GM19239 (cell line): ENCODE results near the gene PPP1CA.

Experiments used
- DNase-seq: peaks from one replicate; pipeline ENCODE4 v3.0.0; 2011; ENCODE audit warnings: low spot score; ENCODE audit not compliant: insufficient read length
- FAIRE-seq: peaks from 2 replicates; lab custom pipeline; 2011; peaks lifted over from hg19 to GRCh38; lab: Jason Lieb, UNC

The PPP1CA gene

DNA sequence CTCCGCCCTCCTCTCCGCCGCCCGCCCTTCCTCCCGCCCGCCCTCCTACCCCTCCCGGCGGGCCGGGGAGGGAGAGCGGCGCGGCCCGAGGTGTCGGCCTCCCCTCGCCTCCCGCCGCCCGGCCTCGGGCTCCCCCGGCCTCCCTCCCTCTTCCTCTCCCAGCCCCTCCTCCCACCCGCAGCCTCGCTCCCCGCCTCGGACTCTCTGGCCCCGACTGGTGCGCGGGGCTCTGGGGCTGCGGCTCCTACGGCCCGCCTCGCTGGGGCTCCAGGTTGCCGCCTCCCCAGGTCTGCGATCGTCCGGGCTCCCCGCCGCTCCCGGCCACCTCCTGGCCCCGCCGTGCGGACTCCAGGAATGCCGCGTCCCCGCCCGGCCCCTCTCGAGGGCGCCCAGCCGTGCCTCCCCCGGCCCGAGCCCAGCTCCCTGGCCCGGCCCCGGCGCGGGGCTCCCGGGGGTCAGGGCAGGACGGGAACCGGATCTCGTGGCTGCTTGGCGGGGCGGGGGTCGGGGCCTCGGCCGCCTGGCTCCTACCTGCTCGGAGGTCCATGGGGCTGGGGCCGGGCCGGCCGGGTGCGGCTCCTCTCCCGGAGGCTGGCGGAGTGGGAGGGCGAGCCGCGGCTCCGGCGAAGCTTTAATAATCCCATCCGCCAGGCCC, 28.5 kb downstream of the PPP1CA start, which contains the start of gene CLCF1:
Gene CLCF1, minus strand, starts transcription at position 606 of the 655 bp plus-strand sequence. Its CDS starts 59 bp downstream, at position 547.
- peak; percentile 47 for FAIRE-seq
- DNase-seq = peak; percentile 53

DNA sequence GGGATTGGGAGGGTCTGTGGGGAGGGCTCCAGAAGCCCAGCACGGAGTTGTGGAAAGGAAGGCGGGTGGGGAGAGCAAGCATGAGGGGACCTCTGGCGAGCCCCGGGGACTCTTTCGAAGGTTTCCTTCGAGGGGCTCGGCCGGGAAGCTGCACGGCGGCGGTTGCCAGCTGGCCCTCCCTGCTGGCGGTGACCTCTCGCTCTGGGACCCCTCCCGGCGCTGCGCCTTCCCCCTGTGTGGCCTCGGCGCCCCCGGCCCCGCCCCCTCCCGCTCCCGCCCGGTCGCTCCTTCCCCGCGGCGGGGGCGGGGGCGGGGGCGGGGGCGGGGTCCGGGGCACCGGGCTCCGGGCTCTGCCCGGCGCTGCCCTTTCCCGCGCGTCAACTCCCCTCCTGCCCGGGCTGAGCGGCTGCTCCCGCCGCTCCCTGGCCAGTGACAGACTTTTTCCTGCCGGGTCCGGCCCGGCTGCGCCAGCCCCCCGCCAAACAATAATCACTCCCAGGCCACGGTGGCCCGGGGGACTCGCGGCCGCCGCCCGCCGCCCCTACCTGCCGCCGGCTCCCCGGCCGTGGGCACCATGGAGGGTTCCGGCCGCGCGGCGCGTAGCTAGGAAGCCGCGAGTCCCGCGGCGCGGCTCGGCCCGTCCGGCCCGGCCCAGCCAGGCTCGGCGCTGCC, 29.2 kb downstream of the PPP1CA start:
- no peak for DNase-seq
- no peak for FAIRE-seq

DNA sequence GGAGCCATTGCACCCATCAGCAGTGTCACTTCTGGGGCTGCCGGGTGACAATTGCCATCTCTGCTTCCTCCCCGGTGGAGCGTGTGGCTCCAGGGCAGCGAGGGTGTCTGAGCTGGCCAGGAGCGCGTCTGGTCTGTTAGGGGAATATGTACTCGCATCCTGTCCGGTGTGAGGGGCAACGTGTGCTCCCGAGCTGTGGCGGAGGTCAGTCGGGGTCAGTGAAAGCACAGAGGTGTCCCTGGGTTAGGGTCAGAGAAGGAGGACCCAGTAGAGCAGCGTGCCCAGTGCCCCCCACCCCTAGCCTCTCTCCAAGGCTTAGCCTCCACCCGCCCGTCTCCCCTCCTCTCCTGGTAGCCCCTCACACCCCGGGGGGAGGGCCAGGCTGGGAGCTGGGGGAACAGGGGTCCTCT, 29.7 kb downstream of the PPP1CA start:
- DNase-seq (no peak), FAIRE-seq (peak; percentile 42)

DNA sequence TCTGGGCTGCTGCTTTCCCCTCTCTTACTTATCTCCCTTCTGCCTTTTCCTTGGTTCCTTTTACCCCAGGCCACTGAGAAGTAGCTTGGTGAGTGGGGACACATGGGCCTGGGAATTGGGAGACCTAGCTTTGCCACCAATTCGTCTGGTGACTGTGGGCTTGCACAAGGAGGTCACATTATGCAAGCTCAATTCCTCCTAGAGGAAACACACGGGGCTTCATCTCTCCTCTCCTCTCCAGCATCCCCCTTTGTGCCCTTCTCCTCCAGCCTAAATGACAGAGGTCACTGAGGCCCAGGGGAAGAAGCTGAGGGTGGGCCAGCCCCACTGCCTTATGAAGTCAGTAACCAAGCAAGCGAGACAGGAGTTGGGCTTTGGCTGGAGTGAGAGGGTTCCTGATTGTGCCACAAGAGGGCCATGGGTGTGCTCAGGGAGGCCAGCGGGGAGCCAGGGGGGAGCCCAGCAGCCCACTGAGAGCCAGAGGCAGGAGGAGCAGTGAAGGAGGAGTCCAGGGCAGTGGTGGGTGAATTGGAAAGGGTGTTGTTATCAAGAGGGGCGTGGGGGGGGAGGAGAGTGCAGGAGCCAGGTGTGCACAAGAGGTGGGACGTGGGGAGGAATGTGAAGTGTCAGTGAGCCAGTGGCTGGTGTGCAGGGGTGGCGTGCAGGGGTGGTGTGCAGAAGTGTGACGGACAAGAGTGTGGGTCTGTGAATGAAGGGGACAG, 30.3 kb downstream of the PPP1CA start:
- DNase-seq = peak; percentile 72
- peak; percentile 26 for FAIRE-seq

DNA sequence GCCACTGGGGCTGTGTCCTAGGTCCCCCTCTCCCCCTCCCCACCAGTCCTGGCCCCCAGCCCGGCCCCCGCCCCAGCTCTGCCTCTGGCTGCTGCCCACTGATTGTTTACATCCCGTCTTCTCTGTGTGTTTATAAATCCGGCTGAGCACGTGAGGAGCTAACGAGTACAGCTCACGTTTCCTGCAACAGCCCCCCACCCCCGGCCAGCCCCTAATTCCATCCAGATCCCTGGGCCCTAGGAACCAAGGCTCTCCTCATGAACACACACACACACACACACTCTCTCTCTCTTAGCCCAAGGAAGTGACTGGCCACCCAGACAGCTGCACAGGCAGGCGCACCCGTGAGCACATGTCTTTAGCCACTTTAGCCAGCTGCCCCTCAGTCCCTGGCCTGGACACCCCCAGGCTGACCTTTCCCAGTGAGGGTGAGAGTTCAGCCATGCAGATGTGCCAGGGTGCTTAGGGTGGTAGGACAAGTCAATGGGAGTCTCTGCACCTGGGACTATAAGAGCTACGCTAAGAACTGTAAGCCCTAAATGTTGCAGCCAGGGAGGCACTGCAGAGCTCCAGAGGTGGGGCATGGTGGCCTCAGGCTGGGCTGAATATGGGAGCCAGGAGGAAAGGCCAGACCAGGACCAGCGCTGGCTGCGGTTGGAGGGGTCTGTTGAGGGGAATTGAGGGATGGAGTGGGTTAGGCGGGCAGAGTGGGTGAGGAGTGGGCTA, 31.1 kb downstream of the PPP1CA start:
- DNase-seq (no peak), FAIRE-seq (no peak)

DNA sequence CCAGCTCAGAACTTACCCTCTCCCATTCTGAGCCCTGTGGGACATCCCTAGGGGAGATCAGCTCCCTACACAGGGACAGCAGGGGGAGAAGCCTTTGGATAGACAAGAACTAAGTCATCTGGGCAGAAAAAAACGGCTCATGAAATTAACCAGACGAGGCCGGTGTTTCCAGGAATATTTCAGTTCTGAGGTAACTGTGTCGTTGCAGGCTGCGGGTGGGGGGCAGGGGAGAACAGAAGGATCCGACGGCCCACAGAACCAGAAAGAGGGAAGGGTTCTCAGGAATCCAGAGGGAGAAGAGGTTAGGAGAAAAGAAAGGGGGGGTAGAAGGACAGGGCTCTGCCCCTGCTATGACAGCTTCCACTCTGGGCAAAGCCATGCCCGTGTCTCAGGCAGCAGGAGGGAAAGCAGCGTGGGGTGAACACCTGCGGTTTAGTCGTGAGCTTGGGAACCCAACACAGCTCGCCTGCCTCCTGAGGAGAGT, 31.8 kb downstream of the PPP1CA start:
- FAIRE-seq = no peak

DNA sequence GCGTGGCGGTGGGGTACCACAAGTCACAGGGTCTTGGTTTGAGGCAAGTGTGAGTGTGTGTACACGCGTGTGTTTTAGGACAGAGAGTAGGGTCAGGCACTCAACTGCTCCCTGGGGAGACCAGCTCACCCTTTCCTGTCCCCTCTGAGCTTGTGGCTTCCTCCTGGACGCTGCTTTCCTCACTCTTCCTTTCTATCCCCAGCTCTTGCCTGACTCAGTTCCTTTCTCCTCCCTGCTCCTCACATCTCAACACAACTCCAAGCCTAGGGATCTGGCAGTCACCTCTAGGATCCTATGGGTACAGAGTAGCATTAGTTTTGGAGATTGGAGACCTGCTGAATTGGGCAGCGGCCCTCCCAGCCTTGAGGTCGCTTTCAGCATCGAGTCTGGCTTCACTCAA, 32.4 kb downstream of the PPP1CA start:
- FAIRE-seq (no peak), DNase-seq (no peak)

More for the DNA sequence above, 31.8 kb downstream of the PPP1CA start:
- DNase-seq = no peak

DNA sequence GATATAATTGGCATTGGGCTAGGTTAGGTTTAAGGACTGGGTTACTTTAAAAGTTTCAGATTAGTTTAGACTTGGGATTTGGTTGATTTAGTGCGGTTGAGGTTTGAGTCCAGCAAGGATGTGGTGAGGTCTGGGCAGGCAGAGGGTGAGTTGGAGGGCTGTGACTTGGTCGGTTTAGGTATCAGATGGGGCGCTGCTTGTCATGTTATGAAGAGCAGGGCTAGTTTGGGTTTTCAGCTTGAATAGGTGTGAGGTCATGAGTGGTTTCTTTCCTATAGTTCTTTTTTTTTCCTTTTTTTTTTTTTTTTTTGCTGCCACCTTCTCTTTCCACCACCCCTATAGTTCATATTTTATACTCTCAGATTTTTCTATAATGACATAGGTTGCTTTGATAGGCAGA, 33.0 kb downstream of the PPP1CA start:
- DNase-seq (no peak), FAIRE-seq (peak; percentile 94)

DNA sequence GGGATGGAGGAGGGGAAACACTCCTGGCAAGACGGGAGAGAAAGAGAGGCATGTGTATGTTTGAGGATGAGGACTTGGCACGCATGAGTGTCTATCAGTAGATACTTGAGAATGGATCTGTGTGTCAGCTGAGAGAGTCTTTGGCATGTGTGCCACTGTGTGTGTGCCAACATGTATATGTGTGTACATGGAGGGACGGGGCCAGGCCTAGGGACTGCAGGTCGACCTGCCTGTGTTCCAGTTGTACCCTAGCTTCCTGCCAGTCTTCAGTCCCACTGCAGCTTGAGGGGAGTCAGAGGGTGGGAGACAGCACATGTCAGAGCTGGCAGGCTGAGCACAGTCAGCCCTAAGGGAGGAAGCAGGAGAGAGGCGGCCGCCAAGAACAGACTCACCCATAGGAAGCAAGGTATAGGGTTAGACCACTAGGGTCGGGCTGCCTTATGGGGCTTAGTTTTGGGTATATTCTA, 33.9 kb downstream of the PPP1CA start:
- DNase-seq (no peak), FAIRE-seq (no peak)

DNA sequence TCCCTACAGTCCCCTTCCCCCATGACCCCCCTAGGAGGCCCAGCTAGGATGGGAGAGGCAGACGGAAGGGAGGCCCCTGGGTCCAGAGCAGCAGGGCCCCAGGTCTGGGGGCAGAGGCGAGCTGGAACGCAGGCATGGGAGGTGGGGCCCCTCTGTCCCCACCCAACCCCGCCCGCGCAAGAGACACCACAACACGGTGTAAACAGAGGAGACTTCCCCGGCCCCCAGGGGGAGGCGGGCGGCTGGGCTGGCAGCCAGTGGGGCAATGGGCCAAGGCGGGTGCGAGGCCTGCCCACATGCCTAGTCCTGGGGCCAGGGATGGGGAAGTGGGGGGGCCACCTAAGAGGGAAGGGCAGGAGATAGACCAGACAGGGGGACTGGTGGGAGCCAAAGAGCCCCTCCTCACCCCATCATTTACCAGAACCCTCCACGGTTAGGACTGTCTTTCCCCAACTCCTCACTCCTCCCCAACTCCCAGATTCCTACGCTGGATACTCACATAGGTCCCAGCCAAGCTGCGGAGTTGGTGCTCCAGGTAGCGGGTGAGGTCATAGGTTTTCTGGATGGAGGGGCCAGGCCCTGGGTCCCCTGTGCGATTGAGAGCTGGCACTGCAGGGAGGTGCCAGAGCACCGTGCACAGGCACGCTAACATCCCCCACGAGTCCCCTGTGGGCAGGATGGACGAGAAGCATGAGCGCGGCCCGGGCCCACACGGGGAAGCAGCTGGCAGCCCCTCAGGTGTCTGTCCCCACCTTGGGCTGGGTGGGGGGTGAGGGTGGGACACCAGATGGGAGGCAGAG, 34.5 kb downstream of the PPP1CA start:
- no peak for FAIRE-seq
- DNase-seq = no peak

DNA sequence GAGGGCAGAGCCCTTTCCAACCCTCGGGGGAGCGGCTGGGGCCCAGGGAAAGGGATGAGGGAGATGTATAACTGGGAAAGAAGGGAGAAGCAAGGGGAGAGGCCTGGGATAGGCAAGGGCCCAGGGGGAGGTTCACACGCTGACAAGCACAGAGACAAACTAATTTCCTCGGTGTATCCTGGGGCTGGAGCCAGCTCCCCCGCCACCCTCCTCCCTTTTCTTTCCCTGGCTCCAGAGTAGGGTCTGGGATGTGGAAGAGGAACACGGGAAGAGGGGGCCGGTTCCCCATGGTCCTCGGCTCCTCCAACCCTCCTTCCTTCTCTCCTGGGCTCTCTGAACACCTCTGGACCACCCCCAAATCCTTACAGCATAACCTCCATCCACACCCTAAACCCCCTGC, 35.1 kb downstream of the PPP1CA start:
- FAIRE-seq (no peak), DNase-seq (no peak)

DNA sequence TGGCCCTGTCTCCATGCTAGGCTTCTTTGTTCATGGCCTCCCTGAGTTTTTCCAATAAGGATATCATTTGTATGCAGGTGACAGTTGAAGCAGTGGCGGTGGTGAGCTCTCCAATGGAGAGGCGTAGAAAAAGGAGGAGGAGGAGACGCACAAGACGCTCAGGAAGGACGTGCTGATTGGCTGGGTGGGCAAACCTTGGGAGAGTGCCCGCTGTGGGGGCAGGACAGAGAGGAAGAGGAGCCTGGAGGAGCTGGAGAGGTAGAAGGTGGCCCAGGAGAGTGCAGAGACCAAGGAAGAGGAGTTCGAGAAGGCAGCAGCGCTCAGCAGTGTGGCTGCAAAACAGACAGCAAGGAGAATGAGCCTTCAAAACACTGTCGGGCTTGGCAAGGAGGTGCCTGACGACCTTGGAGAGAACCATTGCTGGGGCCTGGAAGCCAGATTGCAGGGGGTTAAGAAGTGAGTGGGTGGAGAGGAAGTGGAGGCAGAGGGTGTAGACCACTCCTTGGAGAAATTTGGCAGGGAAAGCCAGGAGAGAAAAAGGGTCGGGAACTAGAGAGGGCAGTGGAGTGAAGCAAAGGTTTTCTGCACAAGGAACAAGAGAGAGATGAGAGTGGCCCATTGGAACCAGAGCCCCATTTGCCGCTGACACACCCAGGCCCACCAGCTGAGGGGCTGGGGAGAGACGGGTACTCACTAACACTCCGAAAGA, 35.8 kb downstream of the PPP1CA start:
- FAIRE-seq (no peak), DNase-seq (no peak)

DNA sequence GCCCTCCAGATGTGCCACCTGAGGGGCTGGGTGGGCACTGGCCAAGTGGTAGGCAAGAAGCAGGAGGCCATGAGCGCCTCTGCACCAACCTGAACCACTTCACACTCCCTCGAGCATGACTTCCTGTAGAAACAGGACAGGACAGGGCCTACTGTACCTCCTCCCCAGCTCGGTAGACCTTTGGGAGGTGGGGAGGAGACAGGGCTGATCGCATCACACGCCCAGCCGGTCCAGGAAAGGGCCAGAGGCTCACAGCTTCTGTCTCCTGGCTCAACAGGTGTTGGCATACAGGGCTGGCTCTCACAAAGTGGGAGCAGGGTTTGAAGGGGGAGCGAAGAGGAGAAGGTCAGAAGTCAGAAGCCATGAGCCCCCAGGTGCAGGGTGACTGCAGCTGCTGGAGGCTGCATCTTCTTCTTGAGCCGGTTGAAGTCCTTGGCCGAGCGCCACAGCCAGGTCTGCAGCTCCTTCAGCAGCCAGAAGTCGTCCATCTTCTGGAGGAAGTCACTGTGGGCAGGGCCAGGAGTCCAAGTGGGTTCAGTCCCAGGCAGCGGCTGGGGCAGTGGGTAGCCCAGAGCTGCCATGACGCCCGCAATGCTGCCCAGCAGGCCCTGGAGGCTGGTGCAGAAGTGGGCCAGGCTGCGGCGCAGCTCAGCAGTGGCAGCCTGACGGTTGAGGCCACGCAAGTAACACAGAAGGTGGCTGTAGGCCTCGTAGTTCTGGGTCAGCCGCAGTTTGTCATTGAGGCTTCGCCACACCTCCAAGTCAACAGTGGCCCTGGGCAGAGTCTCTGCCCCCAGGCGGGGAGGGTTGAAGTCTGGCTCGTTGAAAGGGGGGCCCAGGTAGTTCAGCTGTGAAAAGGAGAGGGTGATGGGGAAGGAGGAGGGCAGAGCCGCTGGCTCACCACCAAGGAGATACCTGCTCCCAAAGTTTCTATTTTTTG, 36.6 kb downstream of the PPP1CA start:
- FAIRE-seq (peak; percentile 65), DNase-seq (no peak)

DNA sequence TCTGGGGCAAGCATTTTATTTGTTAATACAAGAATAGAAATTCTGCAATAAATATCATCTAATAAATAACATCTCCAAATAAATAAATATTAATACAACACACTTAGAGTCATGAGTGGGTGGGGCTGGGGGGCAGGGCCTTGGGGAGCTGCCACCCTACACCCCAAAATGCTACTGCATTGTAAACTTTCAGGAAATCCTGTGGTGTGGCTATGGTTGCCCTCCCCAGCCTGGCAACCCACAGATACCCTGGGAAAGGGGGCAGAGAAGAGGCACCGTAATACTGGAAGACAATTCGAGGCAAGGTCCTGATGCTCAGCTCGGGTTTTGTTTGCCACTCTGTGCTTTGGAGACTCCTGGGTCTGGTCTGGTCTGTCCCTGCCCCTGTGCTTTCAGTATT, 37.5 kb downstream of the PPP1CA start:
- DNase-seq (no peak), FAIRE-seq (no peak)

DNA sequence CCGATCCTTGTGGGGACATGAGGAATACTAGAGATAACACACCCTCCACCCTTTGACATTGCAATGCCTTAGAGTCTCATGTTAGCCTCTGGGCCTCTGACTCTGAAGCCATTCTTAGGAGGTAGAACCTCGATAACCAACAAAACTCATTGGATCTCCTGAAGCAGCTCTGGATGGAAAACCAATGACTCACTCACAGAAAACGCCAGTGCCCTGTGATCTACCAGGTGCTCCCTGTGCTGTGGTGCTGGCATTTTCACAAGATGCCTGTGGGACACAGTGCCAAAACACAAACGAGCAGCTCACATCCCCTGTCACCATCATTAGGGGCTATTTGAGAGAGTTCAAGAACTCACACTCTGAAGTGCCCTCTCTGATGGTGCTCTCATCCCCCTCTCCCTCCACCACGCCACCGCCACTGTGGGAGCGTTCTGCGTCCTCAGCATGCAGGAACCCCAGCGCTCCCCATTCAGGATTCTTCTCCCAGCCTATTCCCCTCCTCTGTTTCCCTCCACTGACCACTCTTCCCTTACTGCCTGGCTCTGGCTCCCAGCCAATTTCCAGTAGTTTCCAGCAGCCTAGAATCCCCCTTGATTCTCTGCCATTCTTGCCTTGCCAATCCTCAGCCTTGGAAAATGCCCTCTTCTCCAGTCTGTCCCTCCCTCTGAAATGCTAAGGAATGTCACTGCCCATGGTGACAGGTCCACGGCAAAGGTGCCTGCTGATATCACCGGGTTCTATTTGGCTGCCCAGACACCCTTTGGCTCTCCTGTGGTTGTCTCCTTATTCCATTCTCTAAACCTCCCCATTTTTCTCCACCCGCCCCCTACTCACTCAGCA, 43.6 kb downstream of the PPP1CA start:
- FAIRE-seq (no peak), DNase-seq (no peak)

DNA sequence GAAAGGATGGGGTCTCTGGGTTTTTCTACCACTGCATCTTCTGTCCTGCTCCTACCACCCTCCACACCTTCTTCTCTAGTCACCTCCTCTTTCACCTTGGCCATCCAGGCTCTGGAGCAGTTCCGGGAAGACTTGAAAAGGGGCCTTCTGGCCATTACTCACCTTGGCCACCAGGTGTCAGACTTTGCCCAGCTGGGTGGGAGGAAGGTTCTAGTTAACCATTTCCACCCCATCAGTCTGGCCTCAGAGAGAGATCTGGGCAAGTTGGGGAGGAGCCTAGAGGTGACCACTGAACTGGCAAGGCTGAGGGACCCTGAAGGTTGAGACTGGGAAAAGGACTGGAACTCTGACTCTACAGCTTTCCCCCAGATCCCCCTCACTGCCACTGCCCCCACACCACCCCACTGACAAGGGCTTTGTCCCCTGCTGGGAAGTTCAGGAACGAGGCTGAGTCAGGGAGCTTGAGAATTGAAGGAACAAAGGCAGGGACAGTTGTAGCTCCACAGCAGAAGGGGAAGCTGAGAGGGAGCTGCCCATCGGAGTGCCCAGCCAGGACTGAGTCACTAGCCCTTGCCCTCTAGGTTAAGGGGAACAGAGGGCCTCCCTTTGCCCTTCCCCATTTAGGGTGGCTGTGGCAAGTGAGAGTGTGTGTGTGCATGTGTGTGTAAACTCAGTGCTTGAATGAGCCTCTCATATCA, 44.6 kb downstream of the PPP1CA start:
- DNase-seq (peak; percentile 64), FAIRE-seq (peak; percentile 66)
